NK-92 (cell line): ENCODE measurements around the gene ETFB.

ENCODE experiments used
- DNase-seq: peaks from one replicate; lab custom pipeline; 2025; ENCODE audit not compliant: unreplicated experiment; lab: John Stamatoyannopoulos, UW

ETFB gene

DNA sequence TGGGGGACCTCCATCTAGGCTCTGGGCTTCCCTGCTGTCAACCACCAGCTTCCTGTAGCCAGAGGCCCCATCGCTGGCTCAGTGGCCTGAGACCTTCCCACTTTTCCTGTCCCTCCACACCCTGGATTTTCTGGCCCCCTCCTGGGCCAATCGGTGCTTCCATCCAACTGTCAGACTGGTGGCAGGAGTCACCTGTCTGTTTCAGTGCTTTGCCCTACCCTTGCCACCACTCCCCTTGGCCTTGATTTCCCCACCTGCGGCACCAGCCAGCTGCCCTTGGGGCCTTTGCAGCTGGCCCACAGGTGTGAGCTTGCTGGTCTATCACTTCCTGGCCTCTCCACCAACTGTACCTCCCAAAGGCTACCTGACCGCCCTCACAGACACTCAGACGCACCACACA is 36.8 kb downstream of the ETFB start:
- DNase-seq = no peak

GRCh38 chr19:51327066-51328001 is 38.9 kb downstream of the ETFB start:
- no peak for DNase-seq

DNA sequence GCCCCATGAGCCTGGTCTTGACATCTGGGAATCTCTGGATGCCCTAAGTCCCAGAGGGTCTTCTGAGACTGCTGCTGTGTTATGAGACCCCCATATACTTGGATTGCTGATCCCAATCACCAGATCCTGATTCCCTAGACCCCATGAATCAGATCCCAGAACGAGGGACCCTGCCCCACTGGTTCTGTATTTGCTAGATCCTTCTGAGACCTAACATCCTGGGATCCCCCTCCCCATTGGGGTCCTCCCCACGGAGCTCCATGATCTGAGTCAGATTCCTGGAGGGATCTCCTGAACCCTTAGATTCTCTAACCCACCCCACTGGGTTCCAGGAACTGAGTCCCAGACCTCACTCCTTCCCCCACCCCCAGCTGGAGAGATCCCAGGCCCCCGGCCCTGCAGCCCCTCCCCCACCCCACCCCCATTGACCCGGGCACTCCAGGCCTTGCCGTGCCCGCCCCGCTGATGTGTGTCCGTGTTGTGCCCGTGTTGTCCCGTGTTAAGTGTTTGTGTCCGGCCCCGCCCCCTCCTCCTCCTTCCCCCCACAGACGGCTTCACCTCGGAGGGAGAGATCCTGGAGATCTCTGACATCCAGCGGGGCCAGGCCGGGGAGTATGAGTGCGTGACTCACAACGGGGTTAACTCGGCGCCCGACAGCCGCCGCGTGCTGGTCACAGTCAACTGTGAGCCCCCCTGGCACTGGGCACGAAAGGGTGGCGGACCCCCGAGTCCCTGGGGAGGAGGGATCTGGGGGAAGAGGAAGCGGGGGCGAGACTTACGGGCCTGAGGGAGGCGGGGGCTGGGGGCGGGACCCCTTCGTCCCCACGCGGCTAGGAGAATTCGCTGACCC is 39.7 kb downstream of the ETFB start:
- no peak for DNase-seq

GRCh38 chr19:51325161-51325976 is 40.8 kb downstream of the ETFB start:
- no peak for DNase-seq

DNA sequence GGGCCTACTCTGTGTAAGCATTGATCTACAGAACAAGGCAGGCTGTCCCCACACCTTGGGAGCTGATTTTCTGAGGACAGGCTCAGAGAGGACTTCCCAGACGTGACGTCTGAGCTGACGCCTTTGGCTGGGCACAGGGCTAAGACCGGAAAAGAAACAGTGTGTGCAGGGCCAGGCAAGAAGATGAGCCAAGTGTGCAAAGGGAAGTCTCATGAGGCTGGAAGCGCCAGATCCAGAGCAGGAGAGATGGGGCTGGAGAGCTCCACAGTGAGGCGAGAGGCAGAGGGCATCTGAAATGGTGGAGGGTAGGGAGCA is 42.1 kb downstream of the ETFB start:
- DNase-seq = no peak

- no peak for DNase-seq
Measured at GRCh38 chr19:51323481-51324166, 42.6 kb downstream of the ETFB start.

- DNase-seq = no peak
Measured at GRCh38 chr19:51321799-51322198, 44.4 kb downstream of the ETFB start.

DNA sequence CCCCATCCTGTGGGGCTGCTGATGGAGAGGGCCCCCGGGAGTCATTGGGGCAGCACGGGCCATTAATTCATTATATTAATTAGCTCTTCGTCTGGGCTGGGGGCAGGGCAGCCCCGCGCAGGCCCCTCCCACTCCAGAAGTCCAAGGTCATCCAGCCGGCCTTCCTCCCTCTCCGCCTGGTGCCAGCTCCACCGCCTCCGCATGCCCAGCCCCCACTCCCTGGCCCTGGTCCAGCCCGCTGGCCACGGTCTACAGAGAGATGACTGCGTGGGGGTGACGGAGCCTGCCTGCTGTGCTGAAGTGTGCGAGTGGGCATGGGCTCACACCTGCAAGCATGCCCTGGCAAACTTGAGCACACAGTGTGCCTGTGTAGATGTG is 45.9 kb downstream of the ETFB start:
- DNase-seq = no peak

DNA sequence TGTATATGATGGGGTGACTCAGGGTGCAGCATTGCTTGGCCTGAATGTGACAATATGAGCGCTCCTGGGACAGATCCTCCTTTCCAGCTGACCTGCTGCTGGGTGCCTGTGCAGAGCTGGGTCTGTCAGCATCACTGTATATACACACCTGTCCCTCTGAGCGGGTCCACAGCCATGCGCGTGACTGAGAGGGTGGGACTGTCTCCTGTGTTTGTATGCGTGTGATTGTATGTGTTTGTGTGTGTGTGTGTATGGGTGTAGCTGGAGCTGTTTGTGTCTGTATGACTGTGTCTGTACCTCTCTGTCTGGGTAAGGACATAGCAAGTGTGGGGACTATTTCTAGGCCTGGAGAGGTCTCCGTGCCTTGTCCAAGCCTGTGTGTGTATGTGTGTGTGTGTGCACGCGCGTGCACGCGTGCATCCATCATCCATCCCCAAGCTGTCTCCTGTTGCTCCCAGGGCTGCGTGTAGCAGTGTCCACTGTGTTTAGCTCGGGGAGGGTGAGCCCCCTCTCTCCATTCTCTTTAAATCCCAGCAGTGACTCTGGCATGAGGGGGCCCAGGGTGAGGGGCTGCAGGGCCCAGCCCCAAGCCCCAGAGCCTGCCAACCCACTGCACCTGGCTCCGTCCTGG is 46.4 kb downstream of the ETFB start:
- no peak for DNase-seq

GRCh38 chr19:51318687-51319648 is 47.2 kb downstream of the ETFB start:
- DNase-seq = no peak

GRCh38 chr19:51317968-51318367 is 48.2 kb downstream of the ETFB start:
- no peak for DNase-seq

DNA sequence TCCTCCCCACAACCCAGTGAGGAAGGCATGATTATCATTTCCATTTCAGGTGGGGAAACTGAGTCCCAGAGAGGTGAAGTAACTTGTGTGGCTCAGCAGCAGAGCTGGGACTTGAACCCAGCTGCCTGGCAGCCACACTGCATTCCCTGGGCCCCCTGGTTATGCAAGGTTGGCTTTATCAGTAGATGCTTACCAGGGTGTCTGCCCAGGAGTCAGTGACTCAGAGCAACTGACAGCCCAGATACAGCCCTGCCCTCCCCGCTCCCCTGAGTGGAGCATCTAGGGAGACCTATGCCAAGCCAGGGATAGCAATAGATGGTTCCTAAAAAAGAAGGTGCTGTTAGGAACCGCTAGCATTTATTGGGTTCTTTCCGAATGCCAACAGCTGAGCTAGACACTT is 48.8 kb downstream of the ETFB start:
- no peak for DNase-seq

DNA sequence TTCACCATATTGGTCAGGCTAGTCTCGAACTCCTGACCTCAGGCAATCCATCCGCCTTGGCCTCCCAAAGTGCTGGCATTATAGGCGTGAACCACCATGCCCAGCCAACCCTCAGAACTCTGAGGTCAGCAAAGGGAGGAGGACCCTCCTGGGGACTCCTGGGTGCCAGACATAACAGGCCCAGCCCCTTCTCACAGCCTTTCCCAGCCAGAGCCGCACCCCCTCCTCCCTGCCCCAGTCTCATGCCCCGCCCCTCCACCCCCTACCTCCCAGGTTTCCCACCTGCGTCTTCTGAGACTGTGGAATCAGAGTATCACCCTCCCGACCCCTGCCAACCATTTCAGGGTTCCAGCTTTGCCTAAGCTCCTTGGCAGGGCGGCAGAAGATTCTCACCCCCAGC is 49.5 kb downstream of the ETFB start:
- DNase-seq = no peak

DNA sequence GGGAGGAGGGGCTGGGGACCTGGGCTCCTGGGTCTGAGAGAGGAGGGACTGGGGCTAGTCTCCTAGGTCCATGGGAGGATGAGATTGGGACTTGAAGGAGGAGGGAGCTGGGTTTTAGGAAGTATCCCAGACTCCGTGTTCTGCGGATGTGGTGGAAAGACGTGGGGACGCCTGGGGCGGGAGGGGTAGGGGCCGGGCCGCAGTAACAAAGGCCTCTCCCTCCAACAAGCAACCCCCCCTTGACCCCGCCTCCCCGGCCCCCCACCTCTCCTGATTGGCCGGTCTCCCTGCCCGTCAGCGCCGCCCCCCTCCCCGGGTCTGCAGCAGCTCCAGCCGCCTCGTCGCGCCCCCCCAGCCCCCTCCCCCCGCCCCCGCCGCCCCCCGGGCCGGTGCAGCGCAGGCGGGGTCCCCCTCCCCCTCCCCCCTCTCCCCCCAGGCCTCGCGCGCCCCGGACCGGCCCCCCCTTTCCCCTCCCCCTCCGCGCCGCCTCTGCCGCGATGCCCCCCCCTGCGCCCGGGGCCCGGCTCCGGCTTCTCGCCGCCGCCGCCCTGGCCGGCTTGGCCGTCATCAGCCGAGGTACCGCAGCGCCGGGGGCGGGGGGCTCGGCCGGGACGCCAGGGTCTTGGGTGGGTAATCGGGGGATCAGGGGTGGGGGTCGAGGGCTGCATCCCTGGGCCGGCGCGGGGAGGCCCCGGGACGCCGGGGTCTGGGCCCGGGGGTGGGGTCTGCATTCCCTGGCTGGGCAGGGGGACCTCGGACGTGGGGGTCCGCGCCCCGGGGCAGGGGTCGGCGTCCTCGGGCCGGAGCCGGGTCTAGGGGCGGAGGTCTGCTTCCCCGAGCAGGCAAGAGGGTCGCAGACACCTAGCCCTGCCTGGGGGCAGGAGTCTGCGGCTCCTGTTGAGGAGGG is 54.6 kb downstream of the ETFB start, which contains the start of gene IGLON5:
TSS of gene IGLON5 (plus strand) at position 294 of the 907 bp plus-strand sequence. CDS start at position 498, 204 bp downstream.
- no peak for DNase-seq

GRCh38 chr19:51305479-51305878 is 60.7 kb downstream of the ETFB start:
- no peak for DNase-seq

- DNase-seq = no peak
Measured at GRCh38 chr19:51301266-51301665, 64.9 kb downstream of the ETFB start.

GRCh38 chr19:51297406-51297805 is 68.8 kb downstream of the ETFB start:
- no peak for DNase-seq
